ENCODE data around the gene MCUR1. TPM values are rescaled to one million over a fixed set of nuclear protein-coding genes. Genes with fewer than 3 reads are reported as not detected.

MCUR1 gene
- total RNA-seq, 1 donor from 2014 or later, result 24.9 TPM

GRCh38 chr6:13759025-13759424 is 55.3 kb downstream of the MCUR1 start:
- no peaks in the 10 kb centered on the region for H3K36me3 Mint-ChIP-seq (ENCODE audit: low read depth)
- H3K27me3 Mint-ChIP-seq (ENCODE audit: low read depth), result no peaks in the 10 kb centered on the region
- no peak for TF ChIP-seq CTCF (conservative IDR thresholded peaks at IDR 0.05)
- no peak overlapping the region for H3K27ac Mint-ChIP-seq (ENCODE audit: unreplicated experiment)
- DNase-seq (ENCODE audit: low read depth, low spot score), result no peak
- peaks cover 14% of the 10 kb centered on the region for H3K4me1 Mint-ChIP-seq
- H3K9me3 Mint-ChIP-seq, result no peaks in the 10 kb centered on the region
- H3K4me3 Mint-ChIP-seq, result no peak overlapping the region

GRCh38 chr6:13754644-13755043 is 59.7 kb downstream of the MCUR1 start:
- Mint-ChIP-seq H3K36me3 (ENCODE audit: low read depth) (no peaks in the 10 kb centered on the region), H3K27ac (ENCODE audit: unreplicated experiment) (no peak overlapping the region), H3K4me3 (no peak overlapping the region), H3K27me3 (ENCODE audit: low read depth) (no peaks in the 10 kb centered on the region), H3K4me1 (no peaks in the 10 kb centered on the region), H3K9me3 (no peaks in the 10 kb centered on the region)
- DNase-seq (ENCODE audit: low read depth, low spot score), result no peak
- no peak for TF ChIP-seq CTCF (conservative IDR thresholded peaks at IDR 0.05)

- Mint-ChIP-seq H3K36me3 (ENCODE audit: low read depth) (no peaks in the 10 kb centered on the region), H3K9me3 (no peaks in the 10 kb centered on the region), H3K27me3 (ENCODE audit: low read depth) (no peaks in the 10 kb centered on the region), H3K4me1 (no peaks in the 10 kb centered on the region), H3K4me3 (no peak overlapping the region), H3K27ac (ENCODE audit: unreplicated experiment) (no peak overlapping the region)
- DNase-seq (ENCODE audit: low read depth, low spot score), result no peak
- no peak for TF ChIP-seq CTCF (conservative IDR thresholded peaks at IDR 0.05)
Observed at GRCh38 chr6:13743736-13744127, 70.6 kb downstream of the MCUR1 start.

- H3K4me3 Mint-ChIP-seq, result no peak overlapping the region
Observed at GRCh38 chr6:13742961-13743735, 71.2 kb downstream of the MCUR1 start.

GRCh38 chr6:13741365-13741764 is 73.0 kb downstream of the MCUR1 start:
- no peaks in the 10 kb centered on the region for H3K27me3 Mint-ChIP-seq (ENCODE audit: low read depth)
- TF ChIP-seq CTCF (conservative IDR thresholded peaks at IDR 0.05), result no peak
- H3K4me1 Mint-ChIP-seq, result no peaks in the 10 kb centered on the region

More at GRCh38 chr6:13742961-13743735, 71.2 kb downstream of the MCUR1 start:
- no peaks in the 10 kb centered on the region for H3K9me3 Mint-ChIP-seq
- H3K36me3 Mint-ChIP-seq (ENCODE audit: low read depth), result no peaks in the 10 kb centered on the region
- no peak for TF ChIP-seq CTCF (conservative IDR thresholded peaks at IDR 0.05)
- H3K4me1 Mint-ChIP-seq, result no peaks in the 10 kb centered on the region
- H3K27me3 Mint-ChIP-seq (ENCODE audit: low read depth), result no peaks in the 10 kb centered on the region
- no peak overlapping the region for H3K27ac Mint-ChIP-seq (ENCODE audit: unreplicated experiment)
- no peak for DNase-seq (ENCODE audit: low read depth, low spot score)

More at GRCh38 chr6:13741365-13741764, 73.0 kb downstream of the MCUR1 start:
- Mint-ChIP-seq H3K27ac (ENCODE audit: unreplicated experiment) (no peak overlapping the region), H3K9me3 (no peaks in the 10 kb centered on the region), H3K4me3 (no peak overlapping the region), H3K36me3 (ENCODE audit: low read depth) (no peaks in the 10 kb centered on the region)
- no peak for DNase-seq (ENCODE audit: low read depth, low spot score)

Other genes starting within 250 kb of the MCUR1 start
- 8.8 and 10.3 TPM in 2 replicates for gene SIRT5, start 240.0 kb downstream of the MCUR1 start, total RNA-seq
- gene NOL7, start 199.2 kb downstream of the MCUR1 start, total RNA-seq, result 54.7 and 63.6 TPM in 2 replicates
- 41.2 and 41.5 TPM in 2 replicates for gene RANBP9, start 102.7 kb downstream of the MCUR1 start, total RNA-seq
- gene RNF182, start 110.4 kb upstream of the MCUR1 start, total RNA-seq, result 2.3 and 3.0 TPM in 2 replicates